ENCODE measurements around the gene TFB2M. TPM values are rescaled to one million over a fixed set of nuclear protein-coding genes. Genes with fewer than 3 reads are reported as not detected.

Gene TFB2M
- total RNA-seq, 4 donors from 2014 or later, result 5.8 to 12.1 (median 8.6) TPM

DNA sequence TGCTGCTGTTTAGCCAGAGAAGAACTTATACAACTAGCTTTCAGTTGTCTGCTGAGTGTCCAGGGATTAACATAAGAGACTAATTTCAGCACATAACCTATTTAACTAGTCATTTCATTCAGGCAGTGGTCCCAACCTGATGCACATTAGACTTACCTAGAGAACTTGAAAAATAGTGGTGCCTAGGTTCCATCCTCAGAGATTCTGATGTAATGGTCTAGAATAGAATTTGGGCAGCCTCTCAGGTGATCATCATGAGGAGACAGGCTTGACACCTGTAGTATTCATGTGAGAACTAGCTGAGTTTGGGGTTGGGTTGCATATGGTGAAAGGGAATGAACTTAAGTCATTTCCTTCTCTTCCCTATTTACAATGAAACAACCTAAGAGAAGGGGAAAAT lies 25.0 kb upstream of the TFB2M start:
- TF ChIP-seq, protein P1, sequence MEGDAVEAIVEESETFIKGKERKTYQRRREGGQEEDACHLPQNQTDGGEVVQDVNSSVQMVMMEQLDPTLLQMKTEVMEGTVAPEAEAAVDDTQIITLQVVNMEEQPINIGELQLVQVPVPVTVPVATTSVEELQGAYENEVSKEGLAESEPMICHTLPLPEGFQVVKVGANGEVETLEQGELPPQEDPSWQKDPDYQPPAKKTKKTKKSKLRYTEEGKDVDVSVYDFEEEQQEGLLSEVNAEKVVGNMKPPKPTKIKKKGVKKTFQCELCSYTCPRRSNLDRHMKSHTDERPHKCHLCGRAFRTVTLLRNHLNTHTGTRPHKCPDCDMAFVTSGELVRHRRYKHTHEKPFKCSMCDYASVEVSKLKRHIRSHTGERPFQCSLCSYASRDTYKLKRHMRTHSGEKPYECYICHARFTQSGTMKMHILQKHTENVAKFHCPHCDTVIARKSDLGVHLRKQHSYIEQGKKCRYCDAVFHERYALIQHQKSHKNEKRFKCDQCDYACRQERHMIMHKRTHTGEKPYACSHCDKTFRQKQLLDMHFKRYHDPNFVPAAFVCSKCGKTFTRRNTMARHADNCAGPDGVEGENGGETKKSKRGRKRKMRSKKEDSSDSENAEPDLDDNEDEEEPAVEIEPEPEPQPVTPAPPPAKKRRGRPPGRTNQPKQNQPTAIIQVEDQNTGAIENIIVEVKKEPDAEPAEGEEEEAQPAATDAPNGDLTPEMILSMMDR (IDR thresholded peaks at IDR 0.05; ENCODE audit: low read depth), result no peak

GRCh38 chr1:246588159-246588721 lies 22.2 kb upstream of the TFB2M start:
- TF ChIP-seq, protein P1 (IDR thresholded peaks at IDR 0.05; ENCODE audit: low read depth), result no peak

DNA sequence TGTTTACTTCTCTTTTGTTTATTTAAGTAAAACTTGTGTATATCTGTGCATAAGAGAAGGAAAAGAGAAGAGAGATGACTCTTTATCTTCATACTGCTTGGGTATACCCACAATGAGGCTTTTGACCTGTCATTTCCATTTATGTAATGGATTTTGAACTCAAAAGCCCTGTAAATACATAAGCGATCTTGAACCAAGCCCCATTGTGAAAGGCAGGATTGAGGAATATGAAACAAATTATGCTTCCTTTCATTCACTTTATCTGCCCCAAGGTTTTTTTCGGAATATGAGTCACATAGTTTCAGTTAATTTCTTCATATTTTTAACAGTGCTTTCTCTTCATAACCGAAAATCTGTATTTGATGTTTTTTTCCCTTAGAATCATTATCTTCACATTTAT lies 21.5 kb upstream of the TFB2M start:
- TF ChIP-seq, protein P1 (IDR thresholded peaks at IDR 0.05; ENCODE audit: low read depth), result no peak

DNA sequence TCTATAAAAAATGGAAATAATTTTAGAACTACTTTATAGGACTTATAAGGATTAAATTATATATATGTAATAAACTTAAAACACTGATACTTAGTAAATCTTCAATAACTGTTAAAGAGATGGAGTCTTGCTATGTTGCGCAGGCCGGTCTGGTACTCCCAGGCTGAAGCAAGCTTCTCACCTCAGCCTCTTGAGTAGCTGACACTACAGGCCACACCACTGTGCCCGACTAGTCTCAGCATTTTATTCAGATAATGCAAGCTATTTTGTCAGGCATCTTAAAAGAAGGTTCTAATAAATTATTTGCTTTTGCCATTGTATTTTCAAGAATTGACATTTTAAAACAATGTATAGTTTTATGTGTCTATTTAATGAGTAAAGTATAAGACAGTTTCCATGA lies 21.0 kb upstream of the TFB2M start:
- TF ChIP-seq, protein P1 (IDR thresholded peaks at IDR 0.05; ENCODE audit: low read depth), result no peak

- TF ChIP-seq, protein P1 (IDR thresholded peaks at IDR 0.05; ENCODE audit: low read depth), result no peak
Measured at GRCh38 chr1:246583448-246584185, 17.6 kb upstream of the TFB2M start.

DNA sequence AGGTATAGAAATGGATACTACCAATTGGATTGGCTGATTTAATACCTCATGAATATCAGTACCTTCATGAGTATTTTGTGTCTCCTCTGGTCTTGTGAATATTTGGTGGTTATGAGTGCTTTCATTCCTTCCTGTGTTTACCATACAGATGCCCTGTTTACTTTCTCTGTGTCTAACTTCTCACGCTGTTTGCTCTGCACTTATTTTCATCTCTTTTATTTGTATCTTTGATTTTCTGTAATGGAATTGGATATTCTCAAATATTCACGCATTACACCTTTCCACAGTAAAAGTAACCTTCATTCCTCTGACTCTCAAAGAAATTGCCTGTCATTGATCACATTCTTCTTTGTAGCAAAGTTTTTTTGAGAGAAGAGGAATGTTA lies 17.0 kb upstream of the TFB2M start:
- TF ChIP-seq, protein P1 (IDR thresholded peaks at IDR 0.05; ENCODE audit: low read depth), result no peak

GRCh38 chr1:246582301-246583055 lies 16.4 kb upstream of the TFB2M start:
- TF ChIP-seq, protein P1 (IDR thresholded peaks at IDR 0.05; ENCODE audit: low read depth), result no peak
